Mucosa of descending colon (tissue), 3 donors: ENCODE data around the gene CDC42SE2. TPM values are rescaled to one million over a fixed set of nuclear protein-coding genes. Genes with fewer than 3 reads are reported as not detected.

ENCODE experiments used
- ATAC-seq: fragments of 200-7000 bp; cut with Tn5 transposase; one replicate; pipeline ENCODE4 v1.9.1; 2020; ENCODE audit warnings: mild to moderate bottlenecking, moderate library complexity
- DNase-seq, 3 donors: peaks; one replicate each; pipeline ENCODE4 v3.0.0-alpha.2; 2020
- H3K36me3 ChIP-seq: fragments of 200-600 bp; one replicate; pipeline ENCODE4 v1.8.0; 2021; ENCODE audit warnings: low read depth, mild to moderate bottlenecking
- H3K4me1 ChIP-seq: fragments of 200-600 bp; one replicate; pipeline ENCODE4 v1.8.0; 2021; ENCODE audit warnings: low read depth, mild to moderate bottlenecking
- H3K4me3 ChIP-seq: fragments of 200-600 bp; one replicate; pipeline ENCODE4 v1.8.0; 2021; ENCODE audit warnings: mild to moderate bottlenecking
- H3K9me3 ChIP-seq: fragments of 200-600 bp; one replicate; pipeline ENCODE4 v1.8.0; 2021; ENCODE audit warnings: mild to moderate bottlenecking
- CTCF ChIP-seq: fragments of 200-600 bp; IDR thresholded peaks from one replicate; pipeline ENCODE4 v1.8.0; 2022; ENCODE audit warnings: antibody characterized with exemption, mild to moderate bottlenecking
- intact Hi-C, 2 donors: fragments of 100-400 bp; cut with DNase I in 1 of 2; cut with micrococcal nuclease in 1 of 2; formaldehyde crosslinking; loops; one replicate each; pipeline versions ENCODE4 v1.11.0 to v1.11.1; 2022; cut with DNase I, micrococcal nuclease
- total RNA-seq, 3 donors: library from RNA; stranded (reverse); fragmentation: NEBNext Ultra II Directional in 2 of 3; extraction: Animal tissue kit (Norgen Biotek cat#: 25700) in 2 of 3; gene quantifications; one replicate each; pipeline versions ENCODE4 v1.2.1 to v1.2.4, GENCODE V29; 2021 to 2023
- donor health status: DM: no; HTN: no; CAD: no; lungs with moderate emphysema.
- donor health status: DM: no; HTN: no; CAD: no.
- donor health status: DM: no; HTN: yes; CAD: no.

The CDC42SE2 gene
- total RNA-seq, 3 donors from 2014 or later, result 60.5 to 116 (median 101) TPM

DNA sequence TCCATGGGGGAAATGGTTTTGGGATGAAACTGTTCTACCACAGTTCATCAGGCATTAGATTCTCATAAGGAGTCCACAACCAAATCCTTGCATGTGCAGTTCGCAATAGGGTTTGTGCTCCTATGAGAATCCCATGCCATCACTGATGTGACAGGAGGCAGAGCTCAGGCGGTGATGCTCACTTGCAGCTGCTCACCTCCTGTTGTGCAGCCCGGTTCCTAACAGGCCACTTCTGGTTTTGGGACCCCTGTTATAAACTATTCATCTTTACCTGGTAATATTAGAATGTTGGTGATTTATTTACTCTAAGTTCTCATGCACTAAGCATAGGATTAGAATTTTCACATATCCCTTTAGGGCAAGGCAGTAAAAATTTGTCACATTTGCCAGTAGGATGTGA is 122.3 kb downstream of the CDC42SE2 start:
- no peaks in the 10 kb centered on the region for H3K9me3 ChIP-seq
- ATAC-seq, result no peak
- no peaks in the 10 kb centered on the region for H3K36me3 ChIP-seq
- peaks cover 19% of the 10 kb centered on the region for H3K4me1 ChIP-seq
- no peak for DNase-seq
- no peak for TF ChIP-seq CTCF
- H3K4me3 ChIP-seq, result no peak overlapping the region
- intact Hi-C loops, result loop anchor here in 1 of 2 donors (10.0 kb wide), 2 partner anchors 121 to 221 kb away; partner anchors contain the start of genes CDC42SE2 and HINT1

DNA sequence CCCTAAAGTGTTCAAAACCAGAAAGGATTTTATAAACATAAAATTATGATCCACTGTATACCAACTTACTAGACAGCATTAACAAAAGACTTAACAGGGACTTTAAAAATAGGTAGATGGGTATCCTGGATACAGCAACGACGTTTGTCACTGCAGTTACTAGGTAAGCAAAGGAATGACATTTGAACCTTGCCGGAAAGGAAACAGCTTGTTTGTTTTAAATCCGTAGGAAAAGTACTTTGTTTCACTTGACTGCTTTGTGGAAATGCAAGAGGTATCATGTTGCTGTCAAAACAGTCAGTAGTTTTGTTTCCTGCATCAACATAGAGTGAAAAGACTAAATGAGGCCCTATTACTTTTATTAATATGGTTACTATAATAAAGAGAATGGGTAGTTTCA is 122.9 kb downstream of the CDC42SE2 start:
- ATAC-seq (peak; percentile 11), DNase-seq (no peak)
- H3K9me3 ChIP-seq, result no peaks in the 10 kb centered on the region
- no peaks in the 10 kb centered on the region for H3K36me3 ChIP-seq
- intact Hi-C loops, result loop anchor here in 1 of 2 donors (10.0 kb wide), 2 partner anchors 122 to 222 kb away; partner anchors contain the start of genes CDC42SE2 and HINT1
- TF ChIP-seq CTCF, result no peak
- H3K4me1 ChIP-seq, result peaks cover 12% of the 10 kb centered on the region
- no peak overlapping the region for H3K4me3 ChIP-seq

DNA sequence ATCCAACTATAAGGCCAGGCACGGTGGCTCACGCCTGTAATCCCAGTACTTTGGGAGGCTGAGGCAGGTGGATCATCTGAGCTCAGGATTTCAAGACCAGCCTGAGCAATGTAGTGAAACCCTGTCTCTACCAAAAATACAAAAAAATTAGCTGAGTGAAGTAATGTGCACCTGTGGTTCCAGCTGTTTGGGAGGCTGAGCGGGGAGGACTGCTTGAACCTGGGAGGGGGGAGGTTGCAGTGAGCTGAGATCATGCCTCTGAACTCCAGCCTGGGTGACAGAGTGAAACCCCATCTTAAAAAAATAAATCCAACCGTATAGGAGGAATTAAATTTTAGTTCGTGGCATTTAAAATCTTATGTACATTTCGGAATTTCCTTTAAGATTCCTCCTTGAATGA is 123.4 kb downstream of the CDC42SE2 start:
- ATAC-seq, result no peak
- H3K9me3 ChIP-seq, result no peaks in the 10 kb centered on the region
- intact Hi-C loops, result loop anchor here in 1 of 2 donors (10.0 kb wide), 2 partner anchors 122 to 222 kb away; partner anchors contain the start of genes CDC42SE2 and HINT1
- no peak for DNase-seq
- H3K4me1 ChIP-seq, result peaks cover 7% of the 10 kb centered on the region
- H3K36me3 ChIP-seq, result no peaks in the 10 kb centered on the region
- H3K4me3 ChIP-seq, result no peak overlapping the region
- TF ChIP-seq CTCF, result no peak

GRCh38 chr5:131389096-131389868 is 125.4 kb downstream of the CDC42SE2 start:
- no peak for DNase-seq
- no peak for ATAC-seq
- TF ChIP-seq CTCF, result no peak
- Histone ChIP-seq H3K36me3 (no peaks in the 10 kb centered on the region), H3K9me3 (no peaks in the 10 kb centered on the region), H3K4me3 (no peak overlapping the region), H3K4me1 (peaks cover 8% of the 10 kb centered on the region)
- intact Hi-C loops, result loop anchor here in 1 of 2 donors (10.0 kb wide), 2 partner anchors 124 to 224 kb away; partner anchors contain the start of genes CDC42SE2 and HINT1

- ATAC-seq (no peak), DNase-seq (no peak)
- intact Hi-C loops, result loop anchor here in 1 of 2 donors (10.0 kb wide), 2 partner anchors 125 to 225 kb away; partner anchors contain the start of genes CDC42SE2 and HINT1
- Histone ChIP-seq H3K9me3 (no peaks in the 10 kb centered on the region), H3K4me1 (peaks cover 8% of the 10 kb centered on the region), H3K4me3 (no peak overlapping the region), H3K36me3 (no peaks in the 10 kb centered on the region)
- no peak for TF ChIP-seq CTCF
Measured at GRCh38 chr5:131389869-131390265, 126.0 kb downstream of the CDC42SE2 start.
